Hypothalamus (tissue), 51 donors: ENCODE results near the gene EYS.
"Not testable (repeated sequence)": the region's sequence is repeated elsewhere in the genome, so short reads cannot be mapped to it uniquely, and the experiment has no call there.

ENCODE experiments used
- DNase-seq, 51 donors: peaks; one replicate each; lab custom pipeline; 2025; lab: John Stamatoyannopoulos, UW

EYS gene

DNA sequence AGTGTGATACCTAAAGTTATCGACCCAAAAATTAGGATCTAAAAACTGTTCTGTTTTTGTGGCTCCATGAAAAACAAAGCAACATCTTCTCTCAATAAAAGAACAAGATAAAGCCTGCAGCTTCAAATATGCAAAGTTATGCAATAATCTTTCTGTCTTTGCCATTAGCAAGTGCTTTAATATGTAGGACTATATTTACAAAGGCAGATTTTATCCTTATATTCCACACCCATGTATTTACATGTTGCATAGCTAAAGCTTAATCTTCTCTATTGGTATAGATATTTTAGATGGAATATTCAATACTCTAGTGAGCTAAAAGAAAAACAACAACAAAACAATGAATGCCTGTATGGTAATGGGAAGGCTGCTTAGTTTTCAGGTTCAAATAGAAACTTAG is 1443.2 kb downstream of the EYS start:
- no peak for DNase-seq

DNA sequence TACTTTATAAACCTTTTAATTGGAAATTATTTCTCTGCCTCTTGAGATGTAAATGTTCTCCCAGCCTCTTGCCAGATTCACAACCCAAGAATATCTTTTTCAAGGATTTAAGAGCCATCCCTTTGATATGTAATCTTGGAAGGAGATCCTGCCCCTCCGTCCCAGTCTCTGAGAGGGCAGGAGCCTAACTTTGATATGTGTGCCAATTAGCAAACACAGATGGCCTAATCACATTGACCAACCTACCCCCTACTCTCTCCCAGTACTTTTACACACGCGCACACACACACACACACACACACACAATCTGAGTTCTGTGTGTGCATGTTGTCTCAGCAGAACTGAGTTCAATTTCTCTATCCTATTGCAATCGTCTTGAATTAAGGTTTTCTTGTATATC is 1447.7 kb downstream of the EYS start:
- DNase-seq, result no peak

DNA sequence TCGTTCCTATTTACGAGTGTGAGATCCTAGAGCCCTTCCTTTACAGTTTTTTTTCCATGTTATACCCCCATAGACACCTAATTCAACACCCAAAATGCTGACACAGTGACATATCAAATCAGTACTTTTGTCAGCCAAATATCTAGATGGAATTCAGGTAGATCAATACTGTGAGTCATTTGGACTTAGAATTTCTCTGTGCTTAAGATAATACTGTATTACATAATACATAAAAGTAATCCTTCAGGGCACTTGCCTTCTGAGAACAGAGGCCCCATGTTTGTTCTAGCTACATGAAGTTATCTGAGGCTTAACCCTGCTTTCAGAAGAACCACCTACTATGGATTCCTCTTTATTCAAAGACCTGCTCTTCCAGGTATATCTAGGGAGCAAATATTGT is 1448.3 kb downstream of the EYS start:
- no peak for DNase-seq

DNA sequence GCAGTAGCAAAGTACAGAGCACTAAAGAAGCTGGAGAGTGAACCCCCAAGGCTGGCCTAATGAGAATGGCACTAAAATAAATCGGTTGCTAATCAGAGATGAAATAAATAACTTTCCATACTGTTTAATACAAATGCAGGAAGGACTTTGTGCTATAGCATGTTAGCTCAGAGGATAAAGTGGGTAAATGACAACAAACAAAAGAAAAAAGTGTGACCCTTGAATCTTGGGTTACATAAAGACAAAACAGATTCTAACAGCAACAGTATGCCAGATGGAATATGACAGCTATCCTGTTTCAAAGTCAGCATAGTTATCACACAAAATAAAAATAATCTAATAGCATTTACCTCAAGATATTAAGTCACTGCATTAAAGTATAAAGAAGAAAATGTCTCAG is 1448.7 kb downstream of the EYS start:
- DNase-seq, result no peak

DNA sequence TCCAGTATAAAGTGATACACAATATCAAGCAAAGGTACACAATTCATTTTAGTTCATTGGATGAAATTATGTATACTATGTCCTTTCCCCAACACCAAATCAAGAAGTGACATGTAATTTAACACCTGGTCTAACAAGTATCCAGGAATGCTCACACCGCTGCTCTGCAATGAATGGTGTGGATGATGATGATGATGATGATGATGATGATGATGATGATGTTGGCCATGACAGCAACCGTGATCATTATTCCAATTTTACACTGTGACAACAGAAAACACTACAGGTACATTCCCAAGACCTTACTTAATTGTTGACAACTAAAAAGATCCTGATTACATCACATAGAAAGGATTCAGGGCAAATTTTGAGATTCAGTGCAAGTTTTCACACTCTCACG is 1449.4 kb downstream of the EYS start:
- DNase-seq, result no peak

DNA sequence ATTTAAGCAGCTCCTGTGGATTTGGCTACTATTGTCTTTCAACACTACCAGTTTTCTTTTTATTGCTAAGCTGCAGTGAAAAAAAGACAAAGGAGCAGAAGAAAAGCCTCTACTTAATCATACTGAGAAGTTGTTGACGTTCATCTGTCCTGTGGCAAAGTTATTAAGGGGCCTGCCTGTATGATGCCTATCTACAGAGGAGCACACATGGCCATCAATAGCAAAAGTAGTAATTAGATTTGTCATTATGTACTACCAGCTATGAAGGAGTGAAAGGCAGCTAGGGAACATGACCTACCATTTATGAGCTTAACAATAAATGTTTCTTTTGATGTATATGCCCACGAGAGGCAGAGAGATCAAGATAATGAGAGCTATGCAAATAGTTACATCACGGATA is 1450.5 kb downstream of the EYS start:
- no peak for DNase-seq

DNA sequence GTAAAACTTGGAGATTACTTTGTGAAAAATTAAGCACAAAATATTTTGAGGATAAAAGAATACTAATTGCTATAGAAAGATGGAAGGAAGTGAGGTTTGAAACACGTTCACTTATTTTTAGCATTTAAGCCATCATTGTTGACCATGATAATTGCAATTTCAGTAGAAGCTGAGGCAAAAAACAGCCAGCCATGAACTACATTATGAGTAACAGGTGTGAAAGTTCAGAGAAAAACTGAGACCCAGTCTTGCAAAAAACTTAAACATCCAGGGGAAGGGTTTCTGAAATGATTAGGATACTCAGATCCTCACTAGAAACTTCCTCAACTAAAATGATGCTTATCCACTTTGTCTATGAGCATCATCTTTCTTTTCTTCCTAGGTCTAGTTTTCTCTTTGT is 1452.0 kb downstream of the EYS start:
- no peak for DNase-seq

DNA sequence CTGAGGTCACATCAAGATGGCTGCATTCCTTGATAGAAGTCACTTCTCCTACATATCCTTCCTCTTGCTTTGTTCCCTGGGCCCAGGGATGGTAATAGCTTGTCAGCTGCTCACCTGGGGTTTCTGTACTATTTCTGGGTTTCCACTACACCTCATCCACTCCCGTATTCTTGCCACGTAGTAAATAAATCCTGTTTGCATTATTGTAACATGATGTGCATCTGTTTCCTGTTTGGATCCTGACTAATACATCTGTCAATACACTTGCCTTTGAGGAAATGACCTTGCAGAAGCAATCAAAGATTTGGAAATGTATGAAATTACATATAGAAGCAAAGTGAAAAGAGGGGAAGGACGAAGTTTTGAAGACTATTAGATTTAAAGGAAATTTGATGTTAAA is 1452.5 kb downstream of the EYS start:
- no peak for DNase-seq

DNA sequence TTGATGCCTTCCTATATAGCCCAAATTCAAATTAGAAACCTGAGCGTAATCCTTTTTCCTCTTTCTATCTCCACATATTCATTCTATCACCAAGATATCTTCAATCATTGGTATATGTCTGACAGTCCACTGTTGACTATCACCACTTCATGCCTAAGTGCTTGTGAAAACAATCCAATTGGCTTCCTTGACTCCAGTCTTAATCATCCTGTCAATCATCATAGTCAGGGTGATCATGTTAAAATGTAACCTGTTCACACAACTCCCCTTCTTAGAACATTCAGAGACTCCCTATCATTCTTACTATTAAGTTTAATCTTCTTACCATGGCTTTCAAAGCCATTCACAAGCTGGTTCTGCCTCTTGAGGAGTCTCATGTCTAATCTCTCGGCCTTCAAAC is 1454.8 kb downstream of the EYS start:
- no peak for DNase-seq

DNA sequence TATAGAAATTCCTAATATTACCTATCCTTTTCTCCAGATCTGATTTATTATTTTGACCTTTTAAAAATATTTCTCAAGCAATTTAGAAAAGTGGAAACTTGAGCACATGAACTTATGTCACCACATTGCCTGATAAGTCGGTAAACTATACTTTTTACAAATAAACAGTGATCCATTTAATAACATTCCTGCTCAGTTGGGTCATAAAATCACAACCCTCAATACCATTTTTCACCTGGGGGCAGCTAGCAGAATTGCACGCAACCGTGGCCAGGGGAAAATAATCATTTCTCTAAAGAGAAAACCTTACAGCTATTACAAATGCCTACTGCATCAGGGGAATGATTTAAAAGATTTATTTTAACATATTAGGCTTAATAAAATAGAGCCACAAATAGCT is 1456.9 kb downstream of the EYS start:
- DNase-seq, result no peak

DNA sequence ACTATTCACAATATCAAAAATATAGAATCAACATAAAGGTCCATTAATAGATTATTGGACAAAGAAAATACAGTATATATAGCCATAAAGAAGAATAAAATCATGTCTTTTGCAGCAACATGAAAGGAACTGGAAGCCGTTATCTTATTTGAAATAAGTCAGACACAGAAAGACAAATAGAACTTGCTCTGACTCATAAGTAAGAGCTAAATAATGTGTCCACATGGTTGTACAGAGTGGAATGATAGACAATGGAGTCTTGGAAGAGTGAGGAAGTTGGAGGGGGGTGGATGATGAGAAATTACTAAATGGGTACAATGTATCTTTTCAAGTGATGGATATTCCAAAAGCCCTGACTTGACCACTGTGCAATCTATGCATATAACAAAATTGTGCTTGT is 1457.9 kb downstream of the EYS start:
- no peak for DNase-seq

DNA sequence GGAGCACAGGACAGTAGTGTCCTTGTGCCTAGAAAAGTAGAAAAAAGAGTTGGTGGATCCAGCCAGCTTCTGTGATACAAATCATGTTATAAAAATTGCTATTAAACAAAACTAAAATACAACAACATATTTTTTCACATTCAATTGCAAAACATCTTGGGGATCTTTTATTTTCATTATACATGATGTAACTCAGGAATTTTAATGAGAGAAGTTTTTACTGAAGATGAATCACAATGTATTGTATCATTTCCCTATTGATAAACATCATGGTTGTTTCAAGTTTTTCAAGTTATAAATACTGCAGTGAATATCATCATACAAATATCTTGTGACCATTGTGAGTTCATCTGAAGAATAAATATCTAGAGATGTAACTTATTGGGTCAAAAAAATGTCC is 1463.4 kb downstream of the EYS start:
- DNase-seq, result no peak

DNA sequence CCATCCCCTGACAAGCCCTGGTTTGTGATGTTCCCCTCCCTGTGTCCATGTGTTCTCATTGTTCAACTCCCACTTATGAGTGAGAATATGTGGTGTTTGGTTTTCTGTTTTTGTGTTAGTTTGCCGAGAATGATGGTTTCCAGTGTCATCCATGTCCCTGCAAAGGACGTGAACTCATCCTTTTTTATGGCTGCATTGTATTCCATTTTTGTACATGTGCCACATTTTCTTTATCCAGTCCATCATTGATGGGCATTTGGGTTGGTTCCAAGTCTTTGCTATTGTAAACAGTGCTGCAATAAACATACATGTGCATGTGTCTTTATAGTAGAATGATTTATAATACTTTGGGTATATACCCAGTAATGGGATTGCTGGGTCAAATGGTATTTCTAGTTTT is 1468.1 kb downstream of the EYS start:
- not testable (repeated sequence) for DNase-seq

DNA sequence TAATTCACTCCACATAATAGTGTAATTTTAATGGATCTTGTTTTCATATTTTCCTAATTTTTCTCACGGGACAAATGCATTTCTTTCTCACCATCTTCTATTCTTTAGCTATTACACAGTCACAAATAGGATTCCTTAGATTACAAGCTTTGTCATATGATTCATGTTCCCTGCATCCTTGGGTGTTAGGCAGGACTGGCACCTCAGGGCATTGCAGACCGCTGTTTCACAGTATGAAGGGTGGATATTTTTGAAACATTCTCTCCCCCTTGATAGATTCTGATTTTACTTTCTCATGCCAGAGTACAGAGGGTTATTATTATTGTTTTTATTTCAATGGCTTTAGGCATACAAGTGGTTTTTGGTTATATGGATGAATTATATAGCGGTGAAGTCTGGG is 1469.0 kb downstream of the EYS start:
- DNase-seq, result no peak

DNA sequence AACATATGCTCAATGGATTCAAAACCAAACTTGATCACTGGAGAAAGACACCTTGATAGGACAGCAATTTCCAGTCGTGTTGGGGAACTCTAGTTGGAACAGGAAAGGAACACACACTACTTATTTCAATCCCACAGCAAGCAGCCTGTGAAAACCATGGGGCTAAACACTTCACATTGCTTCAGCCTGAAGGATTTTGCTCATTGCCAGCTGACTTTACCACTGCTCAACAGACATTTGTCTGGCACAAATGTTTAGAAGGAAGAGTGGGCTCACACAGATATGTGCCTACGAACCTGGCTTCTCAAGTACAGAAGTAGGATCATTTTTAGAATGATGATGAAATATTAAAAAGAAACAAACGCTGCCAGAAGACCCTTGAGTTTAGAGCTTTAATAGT is 1473.3 kb downstream of the EYS start:
- no peak for DNase-seq

DNA sequence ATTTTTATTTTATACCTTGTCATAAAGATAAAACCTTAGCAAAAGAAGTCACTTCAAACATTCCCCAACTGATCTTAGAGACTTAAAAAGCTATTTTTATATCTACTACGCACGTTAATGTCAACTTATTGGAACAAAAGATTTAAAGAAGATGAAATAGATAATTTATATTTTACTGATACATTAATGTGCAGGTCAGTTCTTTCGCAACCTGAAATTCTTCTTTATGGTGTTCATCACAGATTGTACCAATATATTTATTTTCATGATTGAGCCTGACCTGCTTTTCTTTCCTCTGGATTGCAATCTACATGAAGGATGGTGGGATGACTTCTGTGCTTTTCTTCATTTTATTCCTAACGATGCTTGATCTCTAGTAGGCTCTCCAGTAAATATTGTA is 1475.1 kb downstream of the EYS start:
- DNase-seq, result no peak

DNA sequence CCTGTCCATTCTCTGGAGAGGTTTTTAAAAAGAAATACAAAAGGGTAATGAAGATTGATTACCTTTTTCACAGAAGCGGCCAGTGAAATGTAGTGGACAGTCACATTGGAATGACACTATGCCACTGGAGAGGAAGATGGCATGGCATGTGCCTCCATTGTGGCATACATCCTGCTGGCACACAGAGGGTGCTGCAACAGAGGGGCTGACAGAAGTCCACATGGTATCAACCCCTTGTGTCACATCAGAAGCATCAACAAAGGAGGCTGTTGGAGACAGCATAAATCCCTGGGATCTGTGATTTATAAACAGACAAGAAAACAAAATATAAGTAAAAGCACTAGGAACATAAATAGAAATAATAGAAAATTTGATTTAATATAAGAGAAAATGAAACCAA is 1476.5 kb downstream of the EYS start:
- no peak for DNase-seq

DNA sequence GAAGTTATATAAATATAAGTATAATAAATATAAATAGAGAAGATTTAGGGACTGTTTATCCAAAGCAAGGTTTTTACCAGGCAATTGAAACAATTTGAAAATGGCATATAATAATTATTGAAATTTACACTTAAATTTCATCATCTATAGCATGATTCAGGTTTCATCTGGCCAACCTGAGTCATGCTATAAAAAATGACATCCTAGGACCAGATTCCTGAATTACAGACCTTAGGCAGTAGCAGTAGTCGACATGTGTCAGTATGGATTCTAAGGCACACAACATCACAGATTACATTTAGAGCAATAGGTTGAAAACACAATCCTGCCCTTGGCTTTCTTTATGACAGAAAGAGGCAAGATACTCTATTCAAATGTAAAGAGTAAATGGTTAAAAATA is 1479.2 kb downstream of the EYS start:
- no peak for DNase-seq

DNA sequence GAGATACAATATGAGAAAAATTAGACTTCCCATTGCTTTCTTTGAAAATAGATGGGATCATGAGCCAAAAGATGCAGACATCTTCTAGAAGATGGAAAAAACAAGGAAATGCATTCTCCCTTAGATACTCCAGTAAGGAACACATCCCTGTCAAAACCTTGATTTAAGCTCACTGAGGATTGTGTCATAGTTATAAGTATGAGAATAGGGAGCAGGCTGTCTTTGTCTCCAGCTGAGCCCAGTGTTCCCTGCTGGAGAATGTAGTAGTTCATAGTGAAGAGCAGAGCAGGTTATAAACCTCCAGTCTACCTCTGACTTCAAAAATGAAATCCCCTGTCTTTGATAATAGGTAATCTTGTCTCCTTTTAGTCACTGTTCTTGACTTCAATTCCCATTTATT is 1481.5 kb downstream of the EYS start:
- DNase-seq, result no peak

DNA sequence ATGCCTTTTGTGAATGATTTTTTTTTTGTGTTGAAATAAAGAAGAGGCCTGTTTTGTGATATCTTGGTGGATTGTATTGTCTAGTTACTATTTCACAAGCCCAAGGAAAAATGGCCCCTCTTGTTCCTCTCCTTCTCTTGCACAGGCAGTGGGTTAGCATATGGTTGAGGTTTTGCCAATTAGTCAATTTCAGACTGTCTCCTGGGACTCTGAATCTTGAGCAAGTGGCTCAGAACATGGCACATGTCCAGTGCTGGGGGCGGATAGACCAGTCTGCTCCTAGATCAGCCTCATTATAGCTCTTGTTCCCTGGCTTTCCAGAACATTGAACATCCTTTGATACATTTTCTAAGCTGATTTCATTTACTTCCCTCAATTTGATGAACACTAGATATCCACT is 1482.2 kb downstream of the EYS start:
- DNase-seq, result no peak

DNA sequence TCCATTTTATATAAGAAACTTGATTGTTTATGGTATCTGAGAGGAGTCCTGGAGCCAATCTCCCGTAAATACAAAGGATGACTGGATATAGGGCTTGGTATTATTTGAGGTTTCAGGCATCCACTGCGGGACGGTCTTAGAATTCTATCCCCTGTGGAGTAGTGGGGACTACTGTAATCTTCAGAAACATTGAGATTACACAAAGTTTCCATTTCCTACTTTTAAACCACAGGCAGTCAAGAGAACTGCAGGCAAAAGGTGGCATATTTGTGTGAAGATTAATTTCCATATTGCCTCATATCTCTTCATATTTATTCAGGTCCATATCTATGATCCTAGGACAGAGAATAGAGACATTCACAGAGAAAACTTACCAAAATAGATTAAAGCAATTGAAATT is 1485.2 kb downstream of the EYS start:
- DNase-seq, result no peak

DNA sequence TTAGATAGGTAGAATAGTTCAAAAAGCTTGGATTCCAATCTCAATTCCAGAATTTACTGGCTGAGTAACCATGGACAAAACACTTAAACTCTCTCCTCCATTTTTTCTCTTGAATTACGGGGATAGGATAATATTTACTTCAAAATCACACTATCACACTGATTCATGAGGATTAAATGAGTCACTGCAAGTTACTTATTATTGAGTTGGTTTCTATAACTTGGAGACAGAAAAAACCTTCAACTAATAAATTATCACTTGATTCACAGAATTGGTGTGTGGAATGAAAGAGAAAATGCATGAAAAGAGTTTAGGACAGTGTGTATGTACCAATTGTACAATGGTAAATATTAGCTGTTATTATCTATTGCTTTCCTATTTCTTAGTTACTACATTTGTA is 1486.2 kb downstream of the EYS start:
- DNase-seq, result no peak

DNA sequence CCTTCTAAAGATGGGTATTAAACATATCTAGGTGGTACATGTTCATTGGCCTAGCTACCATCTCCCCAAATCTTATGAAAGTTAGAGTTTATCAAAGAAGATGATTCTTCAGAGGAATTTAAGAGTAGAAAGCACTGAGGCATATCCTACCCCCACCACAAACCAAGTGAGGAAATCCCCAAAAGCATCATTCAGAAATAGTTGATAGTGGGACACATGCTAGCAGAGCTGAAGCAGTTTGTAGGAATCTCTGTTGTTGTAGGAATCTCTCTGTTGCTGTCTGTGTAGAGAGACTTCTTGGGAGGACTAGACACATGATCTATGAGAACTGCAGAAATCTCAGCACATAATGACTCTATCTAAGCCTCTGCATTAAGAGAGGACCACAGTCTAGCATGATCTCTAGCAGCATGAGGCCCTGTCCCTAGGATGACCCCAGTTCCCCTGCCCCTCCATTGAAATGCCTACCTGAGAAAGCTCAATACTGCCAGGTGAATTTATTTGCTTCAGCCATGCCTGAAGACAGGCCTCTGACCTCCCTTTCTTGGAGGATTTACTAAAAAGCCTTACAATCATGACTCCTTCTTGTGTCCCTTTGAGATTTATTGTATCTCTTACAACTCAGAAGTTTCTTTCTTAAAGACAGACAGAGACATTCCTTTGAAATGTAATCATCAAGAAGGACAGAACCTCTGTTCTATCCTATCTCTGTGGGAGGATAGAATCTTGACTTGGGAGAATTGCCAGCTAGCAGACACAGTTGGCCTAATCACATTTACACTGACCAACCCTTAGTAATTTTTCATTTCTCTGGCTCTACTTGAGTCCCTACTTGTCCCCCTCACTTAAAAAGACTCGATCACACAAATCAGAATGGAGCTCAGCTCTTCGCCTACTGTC is 1489.1 kb downstream of the EYS start:
- no peak for DNase-seq
